LNCAP (cell line): ENCODE results near the gene CASP3.

ENCODE experiments used
- CTCF ChIP-seq: fragments of 450-650 bp; IDR thresholded peaks from 2 replicates; pipeline ENCODE4 v1.5.1; 2017; ENCODE audit warnings: mild to moderate bottlenecking

The CASP3 gene

GRCh38 chr4:184641022-184641421, 8.2 kb downstream of the CASP3 start:
- no peak for TF ChIP-seq CTCF

GRCh38 chr4:184636897-184637296, 12.3 kb downstream of the CASP3 start:
- TF ChIP-seq CTCF, result no peak

DNA sequence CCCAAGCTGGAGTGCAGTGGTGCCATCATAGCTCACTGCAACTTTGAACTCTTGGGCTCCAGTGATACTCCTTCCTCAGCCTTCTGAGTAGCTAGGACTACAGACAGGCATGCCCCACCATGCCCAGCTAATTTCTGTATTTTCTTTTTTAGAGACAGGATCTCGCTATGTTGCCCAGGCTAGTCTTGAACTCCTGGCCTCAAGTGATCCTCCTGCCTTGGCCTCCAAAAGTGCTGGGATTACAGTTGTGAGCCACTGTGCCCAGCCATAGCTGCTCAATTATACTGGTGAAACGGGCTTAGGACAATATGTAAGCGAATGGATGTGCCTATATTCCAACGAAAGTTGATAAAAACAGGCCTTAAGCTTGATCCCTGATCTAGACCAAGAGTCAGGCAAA, 13.1 kb downstream of the CASP3 start:
- TF ChIP-seq CTCF, result no peak

- no peak for TF ChIP-seq CTCF
These were observed 13.9 kb downstream of the CASP3 start for GRCh38 chr4:184635381-184635780.

- TF ChIP-seq CTCF, result no peak
These were observed 16.4 kb downstream of the CASP3 start for GRCh38 chr4:184632842-184633241.

- TF ChIP-seq CTCF, result no peak
These were observed 21.1 kb downstream of the CASP3 start for GRCh38 chr4:184628103-184628502.

DNA sequence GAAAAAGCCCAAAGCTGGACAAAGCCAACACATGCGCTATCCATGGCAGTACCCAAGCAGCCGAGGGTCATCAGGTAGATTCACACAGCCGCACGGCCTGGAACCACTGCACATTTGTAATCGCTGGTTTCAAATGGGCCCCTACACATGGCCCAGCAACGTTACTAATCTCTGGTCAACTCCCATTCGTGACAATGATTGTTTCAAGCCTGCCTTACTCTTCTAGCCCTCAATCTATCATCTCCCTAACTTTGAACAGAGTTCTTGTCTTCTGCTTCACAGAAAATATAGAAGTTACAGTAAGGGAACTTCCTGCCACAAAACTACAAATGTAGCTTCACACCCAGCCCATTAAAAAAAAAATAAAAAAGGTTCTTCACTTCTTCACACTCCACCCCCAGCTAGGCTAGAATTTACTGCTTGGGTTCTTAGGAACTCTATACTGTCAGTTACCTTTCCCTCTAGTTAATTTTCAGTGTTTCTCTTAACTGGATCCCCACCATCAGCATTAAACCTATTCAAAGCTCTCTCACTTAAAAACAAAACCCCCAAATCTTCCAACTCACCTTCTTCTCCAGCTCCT, 24.2 kb downstream of the CASP3 start:
- no peak for TF ChIP-seq CTCF

GRCh38 chr4:184621518-184621917, 27.7 kb downstream of the CASP3 start:
- TF ChIP-seq CTCF, result no peak
